Colon (tissue), 2 donors: ENCODE measurements around the gene MZT1.

Source experiments
- FAIRE-seq: peaks from 2 replicates; lab custom pipeline; 2012; peaks lifted over from hg19 to GRCh38; lab: Jason Lieb, UNC
- donor health status: control.
- donor health status: control.

MZT1 gene

DNA sequence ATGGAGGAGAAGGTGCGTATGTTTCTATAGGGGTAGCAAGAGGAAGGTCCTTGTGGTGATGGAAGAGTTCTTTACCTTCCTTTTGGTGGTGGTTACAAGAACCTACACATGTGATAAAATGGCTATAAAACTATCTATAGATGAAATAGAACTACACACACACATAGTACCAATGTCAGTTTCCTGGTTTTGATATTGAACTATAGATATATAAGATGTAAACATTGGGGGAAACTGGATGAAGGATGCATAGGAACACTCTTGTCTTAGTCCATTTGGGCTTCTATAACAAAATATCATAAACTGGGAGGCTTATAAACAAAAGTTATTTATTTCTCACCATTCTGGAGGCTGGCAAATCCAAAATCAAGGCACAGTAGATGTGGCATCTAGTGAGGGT lies 47.1 kb downstream of the MZT1 start:
- FAIRE-seq = no peak

GRCh38 chr13:72678312-72678711 lies 49.1 kb downstream of the MZT1 start:
- FAIRE-seq = no peak

GRCh38 chr13:72677431-72677830 lies 50.0 kb downstream of the MZT1 start:
- no peak for FAIRE-seq

DNA sequence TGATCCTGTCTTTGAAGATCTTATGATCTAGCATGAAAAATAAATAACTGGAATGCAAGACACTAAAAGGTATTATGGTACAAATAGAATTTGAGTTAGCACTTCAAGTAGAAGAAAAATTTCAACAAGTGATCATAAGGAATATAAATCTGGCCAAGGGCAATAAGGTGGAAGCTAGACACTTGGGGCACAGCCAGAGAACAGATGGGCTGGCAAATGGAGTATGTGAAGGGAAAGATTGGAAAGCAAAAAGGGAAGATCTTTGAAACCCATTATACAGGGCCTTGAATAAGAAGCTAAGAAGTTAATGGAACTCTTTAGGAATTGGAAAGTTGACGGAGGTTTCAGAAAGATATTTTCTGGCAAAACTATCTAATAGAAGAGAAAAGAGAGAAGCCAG lies 61.0 kb downstream of the MZT1 start:
- no peak for FAIRE-seq

DNA sequence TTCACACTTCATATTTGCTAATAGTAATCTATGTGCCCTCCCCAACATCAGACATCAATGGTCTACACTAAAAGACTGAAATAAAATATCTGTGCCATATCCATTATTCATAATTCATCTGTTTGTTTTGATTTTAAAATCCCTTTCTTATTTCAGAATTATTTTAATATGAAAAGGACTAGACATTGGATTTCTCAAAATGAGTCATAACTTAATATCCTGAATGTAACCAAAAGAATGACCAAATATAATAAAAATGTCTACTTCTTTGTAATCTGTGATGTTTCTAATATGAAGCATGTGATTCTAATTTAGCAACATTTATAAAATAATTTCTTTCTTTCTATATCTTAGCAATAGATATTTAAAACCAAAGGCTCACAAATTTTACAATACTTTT lies 64.9 kb downstream of the MZT1 start:
- peak; percentile 62 for FAIRE-seq
